Sigmoid colon (tissue), 7 donors: ENCODE data around the gene C2orf49. TPM values are rescaled to one million over a fixed set of nuclear protein-coding genes. Genes with fewer than 3 reads are reported as not detected.
"Not testable (repeated sequence)": the region's sequence is repeated elsewhere in the genome, so short reads cannot be mapped to it uniquely, and the experiment has no call there.

Experiments used
- DNase-seq: peaks from one replicate; pipeline ENCODE4 v3.0.0-alpha.2; 2019
- H3K27ac ChIP-seq, 4 donors: fragments of 200-600 bp; sonication (generic); one replicate each; pipeline ENCODE4 v1.5.1; 2016 to 2019; ENCODE audit warnings: mild to moderate bottlenecking in 1 of 4
- H3K27me3 ChIP-seq, 3 donors: fragments of 200-600 bp; sonication (generic); one replicate each; pipeline ENCODE4 v1.5.1; 2019; ENCODE audit warnings: mild to moderate bottlenecking in 1 of 3
- H3K36me3 ChIP-seq, 4 donors: fragments of 200-600 bp; sonication (generic); one replicate each; pipeline ENCODE4 v1.5.1; 2016 to 2019
- H3K4me1 ChIP-seq, 4 donors: fragments of 200-600 bp; sonication (generic); one replicate each; pipeline ENCODE4 v1.5.1; 2017 to 2019
- H3K4me3 ChIP-seq, 4 donors: fragments of 200-600 bp; sonication (generic); one replicate each; pipeline ENCODE4 v1.5.1; 2017 to 2019; ENCODE audit warnings: mild to moderate bottlenecking in 2 of 4, moderate library complexity in 1 of 4
- H3K9me3 ChIP-seq, 4 donors: fragments of 200-600 bp in 3 of 4; sonication (generic) in 3 of 4; one replicate each; pipeline versions ENCODE4 v1.5.1 to v1.6.1; 2013 to 2019
- CTCF ChIP-seq, 4 experiments: fragments of 450-650 bp in 3 of 4; fragments of 200-600 bp in 1 of 4; IDR thresholded peaks; one replicate each; pipeline ENCODE4 v1.5.1; 2016 to 2019; ENCODE audit warnings: antibody characterized with exemption in 4 of 4, mild to moderate bottlenecking in 3 of 4, moderate library complexity in 2 of 4
- EP300 ChIP-seq, 4 donors: sonication (generic); formaldehyde crosslinking; IDR thresholded peaks; one replicate each; pipeline ENCODE4 v1.6.1; 2017; ENCODE audit warnings: antibody characterized with exemption in 4 of 4
- POLR2A ChIP-seq, 2 donors: fragments of 450-650 bp; IDR thresholded peaks; one replicate each; pipeline ENCODE4 v1.6.1; 2016; ENCODE audit warnings: antibody characterized with exemption in 2 of 2, mild to moderate bottlenecking in 2 of 2, moderate library complexity in 2 of 2
- POLR2AphosphoS5 ChIP-seq, 4 donors: sonication (generic); formaldehyde crosslinking; IDR thresholded peaks; one replicate each; pipeline ENCODE4 v1.6.1; 2017; ENCODE audit warnings: antibody characterized with exemption in 4 of 4
- WGBS, 2 donors: extraction: QIAGEN DNeasy Blood & Tissue Kit; methylation state at CpG; one replicate each; pipeline ENCODE4 v1.1.7; 2013; 5-methylcytosine and 5-hydroxymethylcytosine counted together
- intact Hi-C: fragments of 100-400 bp; cut with DNase I; formaldehyde crosslinking; loops from one replicate; pipeline ENCODE4 v1.15.1; 2023
- polyA plus RNA-seq, 3 donors: library from polyadenylated mRNA; stranded (reverse); fragments of 200-250 nt; gene quantifications; one replicate each; pipeline ENCODE4 v1.2.3, GENCODE V29; 2013
- total RNA-seq, 4 donors: library from RNA; depleted of rRNA; stranded (reverse); fragments of >200 nt; gene quantifications; one replicate each; pipeline ENCODE4 v1.1.0, GENCODE V29; 2016
- donor health status: healthy with polysubstance abuse.
- donor health status: Bipolar disorder and iron deficiency.
- donor health status: healthy.

Gene C2orf49
- total and polyA plus RNA-seq, 7 donors: 8.3 to 22.5 (median 15.7) TPM

DNA sequence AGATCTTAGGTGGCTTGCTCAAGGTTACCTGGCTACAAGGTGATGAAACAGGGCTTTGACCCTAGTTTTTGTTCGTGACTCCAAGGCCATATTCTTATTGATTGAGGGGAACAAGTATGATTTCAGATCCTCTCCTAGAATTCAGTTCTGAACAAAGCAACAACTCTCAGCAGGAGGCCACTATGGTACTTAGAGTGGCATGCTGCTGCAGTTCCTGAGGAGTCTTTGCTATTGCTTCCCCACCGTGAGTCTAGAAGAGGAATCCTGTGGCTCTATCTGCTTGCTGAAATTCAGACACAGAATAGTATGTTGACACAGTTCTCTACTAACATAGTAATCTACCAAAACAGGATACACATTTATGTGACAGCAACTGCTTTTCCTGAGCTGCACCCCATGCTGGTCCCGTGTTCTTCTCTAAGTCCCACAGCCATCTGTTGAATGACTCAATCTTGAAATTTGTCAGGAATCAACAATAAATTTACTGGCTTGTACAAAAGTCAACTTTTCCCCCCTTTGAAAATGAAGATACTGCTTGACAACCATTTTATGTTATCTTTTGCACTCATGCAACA lies 11.9 kb upstream of the C2orf49 start:
- TF ChIP-seq CTCF (IDR thresholded peaks at IDR 0.05) (no peak), EP300 (IDR thresholded peaks at IDR 0.05) (no peak), POLR2AphosphoS5 (IDR thresholded peaks at IDR 0.05) (no peak), POLR2A (IDR thresholded peaks at IDR 0.05) (no peak)
- Histone ChIP-seq H3K36me3 (no peaks in the 10 kb centered on the region), H3K9me3 (no peaks in the 10 kb centered on the region), H3K4me3 (no peak overlapping the region), H3K4me1 (peaks cover 0 to 27% (median 17%) of the 10 kb centered on the region in 4 donors), H3K27me3 (no peaks in the 10 kb centered on the region), H3K27ac (no peak overlapping the region)
- no peak for DNase-seq
- intact Hi-C loops: no loop called here
- WGBS, 2 donors: 60 to 83% methylated on average over 3 of the region's 3 CpGs

DNA sequence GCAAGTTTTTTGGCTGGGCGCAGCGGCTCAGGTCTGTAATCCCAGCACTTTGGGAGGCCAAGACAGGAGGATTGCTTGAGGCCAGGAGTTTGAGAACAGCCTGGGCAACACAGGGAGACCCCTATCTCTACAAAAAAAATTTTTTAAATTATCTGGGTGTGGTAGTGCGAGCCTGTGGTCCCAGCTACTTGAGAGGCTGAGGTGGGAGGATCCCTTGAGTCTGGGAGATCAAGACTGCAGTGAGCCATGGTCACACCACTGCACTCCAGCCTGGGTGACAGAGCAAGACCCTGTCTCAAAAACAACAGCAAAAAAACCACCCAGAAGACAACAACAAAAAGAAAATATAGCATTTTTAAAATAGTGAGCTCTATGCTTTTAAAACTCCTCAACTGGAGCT lies 10.1 kb upstream of the C2orf49 start:
- DNase-seq, H3K27me3 ChIP-seq, H3K4me3 ChIP-seq, intact Hi-C loops, H3K9me3 ChIP-seq, H3K36me3 ChIP-seq, H3K27ac ChIP-seq: not testable (repeated sequence)
- WGBS, 2 donors: 85 to 96% methylated on average over 3 of the region's 3 CpGs
- H3K4me1 ChIP-seq: peaks cover 0 to 29% (median 19%) of the 10 kb centered on the region in 4 donors

GRCh38 chr2:105327690-105328089 lies 9.7 kb upstream of the C2orf49 start:
- WGBS, 2 donors: 88 to 90% methylated on average over 2 of the region's 2 CpGs
- intact Hi-C loops: no loop called here
- peak overlapping the region in 3 of 4 donors; percentile 79 to 91 (median 89) for H3K27ac ChIP-seq

GRCh38 chr2:105328281-105329196 lies 8.8 kb upstream of the C2orf49 start:
- H3K4me1 ChIP-seq: peaks cover 0 to 29% (median 19%) of the 10 kb centered on the region in 4 donors
- TF ChIP-seq POLR2AphosphoS5 (IDR thresholded peaks at IDR 0.05): peak in 2 of 4 donors; percentile 6 to 21
- no peak for TF ChIP-seq EP300 (IDR thresholded peaks at IDR 0.05)
- H3K27ac ChIP-seq: peak overlapping the region; percentile 79 to 91 (median 84)
- no peaks in the 10 kb centered on the region for H3K36me3 ChIP-seq
- 23 to 25% methylated on average over 16 of the region's 16 CpGs for WGBS, 2 donors
- no peaks in the 10 kb centered on the region for H3K9me3 ChIP-seq
- peak overlapping the region; percentile 43 to 80 (median 74) for H3K4me3 ChIP-seq
- no peaks in the 10 kb centered on the region for H3K27me3 ChIP-seq
- intact Hi-C loops: no loop called here
- DNase-seq: peak; percentile 67

More at GRCh38 chr2:105327690-105328089, 9.7 kb upstream of the C2orf49 start:
- H3K4me1 ChIP-seq: peaks cover 0 to 29% (median 19%) of the 10 kb centered on the region in 4 donors
- H3K27me3 ChIP-seq: no peaks in the 10 kb centered on the region
- no peak overlapping the region for H3K4me3 ChIP-seq
- H3K36me3 ChIP-seq: no peaks in the 10 kb centered on the region
- no peak for DNase-seq
- no peaks in the 10 kb centered on the region for H3K9me3 ChIP-seq
- TF ChIP-seq CTCF (IDR thresholded peaks at IDR 0.05) (no peak), POLR2AphosphoS5 (IDR thresholded peaks at IDR 0.05) (no peak), POLR2A (IDR thresholded peaks at IDR 0.05) (no peak), EP300 (IDR thresholded peaks at IDR 0.05) (no peak)

- intact Hi-C loops: no loop called here
- WGBS, 2 donors: 1% methylated on average over 17 of the region's 17 CpGs
- TF ChIP-seq EP300 (IDR thresholded peaks at IDR 0.05) (no peak), CTCF (IDR thresholded peaks at IDR 0.05) (no peak), POLR2AphosphoS5 (IDR thresholded peaks at IDR 0.05) (no peak), POLR2A (IDR thresholded peaks at IDR 0.05) (no peak)
- no peaks in the 10 kb centered on the region for H3K27me3 ChIP-seq
- H3K4me1 ChIP-seq: peaks cover 0 to 29% (median 19%) of the 10 kb centered on the region in 4 donors
- peak overlapping the region; percentile 79 to 91 (median 84) for H3K27ac ChIP-seq
- H3K36me3 ChIP-seq: peaks cover 0 to 2% (median 0%) of the 10 kb centered on the region in 4 donors
- peak; percentile 71 for DNase-seq
- H3K9me3 ChIP-seq: no peaks in the 10 kb centered on the region
- peak overlapping the region; percentile 43 to 80 (median 74) for H3K4me3 ChIP-seq
Observed at GRCh38 chr2:105329197-105329554, 8.2 kb upstream of the C2orf49 start.
